GM12891 (cell line): Measurements from ENCODE around the gene MGAT5.

Experiments
- POLR2A ChIP-seq: IDR thresholded peaks from 2 replicates; pipeline ENCODE4 v1.6.1; 2011; ENCODE audit warnings: low read depth, low read length, control low read depth
- POLR2AphosphoS5 ChIP-seq: IDR thresholded peaks from 2 replicates; pipeline ENCODE4 v1.6.1; 2011; ENCODE audit warnings: low read depth, low read length, control low read depth
- POU2F2 ChIP-seq: IDR thresholded peaks from 2 replicates; pipeline ENCODE4 v1.6.1; 2011; ENCODE audit warnings: low read depth, mild to moderate bottlenecking, control low read depth, low read length, moderate library complexity
- TAF1 ChIP-seq: IDR thresholded peaks from 2 replicates; pipeline ENCODE4 v1.6.1; 2011; ENCODE audit warnings: low read depth, low read length, control low read depth

DNA sequence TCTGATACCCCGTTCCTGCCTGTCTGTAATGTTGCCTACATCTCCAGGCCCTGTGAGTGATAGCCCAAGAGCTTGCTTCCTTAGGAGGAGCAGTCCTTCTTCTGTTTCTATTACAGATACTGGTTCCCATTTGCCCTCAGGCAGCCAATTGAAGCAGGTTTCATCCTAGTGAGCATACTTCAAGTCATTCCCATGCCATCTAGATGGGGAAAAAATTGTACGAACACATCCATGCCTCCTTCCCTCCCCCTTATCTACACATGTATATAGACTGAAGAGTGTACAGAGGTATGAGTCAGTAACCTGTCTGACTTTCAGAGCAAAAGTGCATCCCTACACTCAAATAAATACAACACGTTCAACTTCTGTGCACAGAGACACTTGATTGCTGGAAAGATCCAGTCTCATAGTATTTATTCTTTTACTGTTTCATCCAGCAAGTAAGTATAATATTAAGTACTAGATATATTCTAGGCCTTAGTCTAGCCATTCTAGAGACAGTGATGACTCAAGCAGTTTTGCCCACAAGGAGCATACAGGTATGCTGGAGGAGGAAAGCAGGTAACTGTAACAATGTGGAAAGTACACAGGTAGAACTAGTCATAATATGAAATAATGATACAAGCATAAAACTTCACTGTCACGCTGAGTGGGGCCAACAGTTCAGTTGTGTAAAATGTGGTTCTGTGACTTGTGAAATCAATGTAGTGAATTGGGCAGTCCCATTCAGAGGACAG, 153.4 kb downstream of the MGAT5 start:
- no peak for TF ChIP-seq POLR2AphosphoS5
- TF ChIP-seq TAF1, result no peak
- TF ChIP-seq POLR2A, result no peak
- no peak for TF ChIP-seq POU2F2
